Spleen (tissue), 7 donors: ENCODE measurements around the gene MGST2.

Experiments
- POLR2AphosphoS5 ChIP-seq, 3 donors: sonication (generic); formaldehyde crosslinking; IDR thresholded peaks; one replicate each; pipeline ENCODE4 v1.5.1; 2017; ENCODE audit warnings: antibody characterized with exemption in 3 of 3
- TF ChIP-seq, protein P1 (sequence below), 11 experiments: fragments of 200-600 bp in 7 of 11; fragments of 450-650 bp in 4 of 11; sonication (generic) in 4 of 11; IDR thresholded peaks in 8 of 11; conservative IDR thresholded peaks in 3 of 11; 1 replicate in 7 of 11; 2 replicates in 4 of 11; pipeline versions ENCODE4 v1.4.0 to v1.8.0; 2016 to 2021; ENCODE audit warnings: antibody characterized with exemption in 11 of 11, inconsistent platforms in 4 of 11, mild to moderate bottlenecking in 1 of 11
- donor health status: DM: no; HTN: no; CAD: no; lungs with moderate emphysema.
- donor health status: DM: no; HTN: no; CAD: no.
- donor health status: DM: no; HTN: no; CAD: no.

- TF ChIP-seq, protein P1, sequence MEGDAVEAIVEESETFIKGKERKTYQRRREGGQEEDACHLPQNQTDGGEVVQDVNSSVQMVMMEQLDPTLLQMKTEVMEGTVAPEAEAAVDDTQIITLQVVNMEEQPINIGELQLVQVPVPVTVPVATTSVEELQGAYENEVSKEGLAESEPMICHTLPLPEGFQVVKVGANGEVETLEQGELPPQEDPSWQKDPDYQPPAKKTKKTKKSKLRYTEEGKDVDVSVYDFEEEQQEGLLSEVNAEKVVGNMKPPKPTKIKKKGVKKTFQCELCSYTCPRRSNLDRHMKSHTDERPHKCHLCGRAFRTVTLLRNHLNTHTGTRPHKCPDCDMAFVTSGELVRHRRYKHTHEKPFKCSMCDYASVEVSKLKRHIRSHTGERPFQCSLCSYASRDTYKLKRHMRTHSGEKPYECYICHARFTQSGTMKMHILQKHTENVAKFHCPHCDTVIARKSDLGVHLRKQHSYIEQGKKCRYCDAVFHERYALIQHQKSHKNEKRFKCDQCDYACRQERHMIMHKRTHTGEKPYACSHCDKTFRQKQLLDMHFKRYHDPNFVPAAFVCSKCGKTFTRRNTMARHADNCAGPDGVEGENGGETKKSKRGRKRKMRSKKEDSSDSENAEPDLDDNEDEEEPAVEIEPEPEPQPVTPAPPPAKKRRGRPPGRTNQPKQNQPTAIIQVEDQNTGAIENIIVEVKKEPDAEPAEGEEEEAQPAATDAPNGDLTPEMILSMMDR (IDR thresholded peaks at IDR 0.05 in 8 of 11, conservative IDR thresholded peaks at IDR 0.05 in 3 of 11): no peak
- TF ChIP-seq POLR2AphosphoS5 (IDR thresholded peaks at IDR 0.05): no peak
Measured at GRCh38 chr4:139645458-139645857, 20.2 kb upstream of the MGST2 start.
